ENCODE data around the gene CENPM. TPM values are rescaled to one million over a fixed set of nuclear protein-coding genes. Genes with fewer than 3 reads are reported as not detected.

Gene CENPM
- total RNA-seq, 1 donor from 2014 or later: 3.3 TPM

DNA sequence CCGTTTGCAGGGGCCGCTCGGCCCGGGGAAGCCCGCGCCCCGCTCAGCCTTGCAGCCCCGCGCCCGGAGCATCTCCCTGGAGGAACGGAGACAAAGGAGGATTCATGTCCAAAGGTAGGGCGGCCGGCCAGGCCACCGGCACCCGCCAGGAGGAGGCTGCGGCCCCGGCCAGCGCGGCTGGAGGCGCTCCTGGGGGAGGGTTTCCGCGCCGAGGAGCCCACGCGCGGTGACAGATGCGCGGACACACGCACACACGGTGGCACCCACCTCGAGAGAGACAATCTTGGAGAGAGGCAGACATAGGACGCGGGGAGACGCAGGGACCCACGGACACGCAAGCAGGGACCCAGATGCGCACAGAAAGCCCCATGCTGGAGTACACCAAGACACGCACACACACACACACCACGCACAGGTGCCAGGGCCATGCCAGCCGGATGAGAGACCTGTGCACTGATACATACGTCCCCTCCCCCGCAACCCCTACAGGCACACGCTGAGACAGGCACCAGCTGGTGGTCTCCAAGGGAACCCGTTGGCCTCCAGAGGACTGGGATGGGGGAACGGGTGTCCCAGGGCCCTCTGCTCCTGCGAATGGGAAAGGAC lies 30.1 kb upstream of the CENPM start:
- peaks cover 4% of the 10 kb centered on the region for H3K4me1 Mint-ChIP-seq (ENCODE audit: low read depth)
- no peak for DNase-seq (ENCODE audit: low spot score)
- peaks cover 2% of the 10 kb centered on the region for H3K36me3 Mint-ChIP-seq (ENCODE audit: low read depth)
- H3K9me3 Mint-ChIP-seq (ENCODE audit: low read depth): no peaks in the 10 kb centered on the region
- H3K27ac Mint-ChIP-seq (ENCODE audit: unreplicated experiment): no peak overlapping the region
- H3K27me3 Mint-ChIP-seq (ENCODE audit: low read depth): peaks cover 37% of the 10 kb centered on the region
- peak overlapping the region; percentile 38 for H3K4me3 Mint-ChIP-seq (ENCODE audit: unreplicated experiment)
- TF ChIP-seq, protein P1, sequence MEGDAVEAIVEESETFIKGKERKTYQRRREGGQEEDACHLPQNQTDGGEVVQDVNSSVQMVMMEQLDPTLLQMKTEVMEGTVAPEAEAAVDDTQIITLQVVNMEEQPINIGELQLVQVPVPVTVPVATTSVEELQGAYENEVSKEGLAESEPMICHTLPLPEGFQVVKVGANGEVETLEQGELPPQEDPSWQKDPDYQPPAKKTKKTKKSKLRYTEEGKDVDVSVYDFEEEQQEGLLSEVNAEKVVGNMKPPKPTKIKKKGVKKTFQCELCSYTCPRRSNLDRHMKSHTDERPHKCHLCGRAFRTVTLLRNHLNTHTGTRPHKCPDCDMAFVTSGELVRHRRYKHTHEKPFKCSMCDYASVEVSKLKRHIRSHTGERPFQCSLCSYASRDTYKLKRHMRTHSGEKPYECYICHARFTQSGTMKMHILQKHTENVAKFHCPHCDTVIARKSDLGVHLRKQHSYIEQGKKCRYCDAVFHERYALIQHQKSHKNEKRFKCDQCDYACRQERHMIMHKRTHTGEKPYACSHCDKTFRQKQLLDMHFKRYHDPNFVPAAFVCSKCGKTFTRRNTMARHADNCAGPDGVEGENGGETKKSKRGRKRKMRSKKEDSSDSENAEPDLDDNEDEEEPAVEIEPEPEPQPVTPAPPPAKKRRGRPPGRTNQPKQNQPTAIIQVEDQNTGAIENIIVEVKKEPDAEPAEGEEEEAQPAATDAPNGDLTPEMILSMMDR (IDR thresholded peaks at IDR 0.05): peak; percentile 13

DNA sequence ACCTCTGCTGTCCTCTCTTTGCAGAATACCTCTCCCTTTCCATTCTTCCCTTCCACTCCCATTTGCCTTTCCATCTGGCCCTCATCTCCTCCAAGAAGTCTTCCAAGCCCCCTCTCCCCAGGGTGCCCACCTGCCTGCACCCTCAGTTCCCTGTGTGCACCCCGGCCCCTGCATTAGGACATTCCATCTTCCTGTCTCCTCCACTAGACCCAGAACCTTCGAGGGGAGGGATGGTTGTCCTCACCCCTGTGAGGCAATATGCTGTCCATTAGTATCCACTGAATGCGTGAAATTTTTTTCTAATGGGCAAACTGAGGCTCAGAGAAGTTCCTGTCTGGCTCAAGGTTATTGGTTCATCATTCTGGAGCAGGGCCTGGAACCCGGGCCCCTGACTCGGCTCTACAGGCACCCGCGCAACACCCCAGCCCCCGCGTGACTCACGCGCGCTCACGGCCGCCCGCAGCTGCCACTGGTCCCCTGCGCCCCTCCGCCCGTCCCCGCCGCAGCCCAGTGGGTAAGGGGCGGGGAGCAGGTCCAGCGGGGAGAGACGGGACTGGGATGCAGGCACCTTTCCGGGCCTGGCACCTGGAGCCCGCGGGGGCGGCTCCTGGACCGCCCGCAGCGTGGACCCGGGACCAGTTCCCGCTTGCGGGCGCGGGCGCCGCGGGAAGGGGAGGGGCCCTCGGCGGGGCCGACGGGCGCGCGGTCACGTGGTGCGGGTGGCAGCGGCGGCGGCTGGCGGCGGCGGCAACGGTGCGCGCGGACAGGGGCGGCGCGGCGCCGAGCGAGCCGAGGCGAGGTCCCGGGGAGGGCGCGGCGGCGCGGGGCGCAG lies 29.3 kb upstream of the CENPM start:
- peaks cover 2% of the 10 kb centered on the region for H3K36me3 Mint-ChIP-seq (ENCODE audit: low read depth)
- peaks cover 38% of the 10 kb centered on the region for H3K27me3 Mint-ChIP-seq (ENCODE audit: low read depth)
- no peak overlapping the region for H3K27ac Mint-ChIP-seq (ENCODE audit: unreplicated experiment)
- H3K4me1 Mint-ChIP-seq (ENCODE audit: low read depth): peaks cover 4% of the 10 kb centered on the region
- H3K9me3 Mint-ChIP-seq (ENCODE audit: low read depth): no peaks in the 10 kb centered on the region
- TF ChIP-seq, protein P1 (IDR thresholded peaks at IDR 0.05): no peak
- no peak for DNase-seq (ENCODE audit: low spot score)
- peak overlapping the region; percentile 57 for H3K4me3 Mint-ChIP-seq (ENCODE audit: unreplicated experiment)

DNA sequence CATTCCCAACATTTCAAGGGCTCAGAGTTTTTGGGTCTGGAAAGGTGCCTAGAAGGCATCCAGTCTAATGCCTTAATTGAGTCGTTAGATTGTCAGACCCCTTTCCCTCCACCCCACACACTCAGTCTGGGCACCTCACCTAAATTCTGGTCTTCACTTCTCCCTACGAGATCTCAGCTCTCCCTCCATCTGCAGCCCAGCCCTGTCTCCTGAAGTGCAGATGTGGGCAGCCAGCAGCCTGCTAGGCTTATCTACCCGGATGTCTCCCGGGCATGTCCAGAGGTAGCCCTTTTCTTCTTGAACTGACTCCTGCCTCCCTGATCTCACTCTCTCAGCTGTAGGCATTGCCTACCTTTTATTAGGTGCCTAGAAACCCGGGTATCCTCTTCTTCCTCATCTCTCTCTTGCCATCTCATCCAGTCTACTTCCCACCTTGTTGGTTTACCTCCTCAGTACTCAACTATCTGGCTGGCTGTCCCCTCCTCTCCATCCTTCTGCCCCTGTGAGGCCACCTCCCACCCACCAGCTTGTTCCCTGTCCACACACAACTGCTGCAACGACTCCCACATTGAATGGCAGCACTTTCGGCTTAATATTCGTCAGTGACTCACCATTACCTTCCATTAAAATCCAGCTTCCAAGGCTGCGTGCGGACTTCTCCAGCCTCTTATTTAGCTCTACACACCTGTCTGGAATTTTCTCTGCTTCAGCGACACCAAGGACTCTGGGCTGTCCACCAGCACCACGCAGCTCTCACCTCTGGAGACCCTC lies 28.5 kb upstream of the CENPM start:
- TF ChIP-seq, protein P1 (IDR thresholded peaks at IDR 0.05): no peak
- Mint-ChIP-seq H3K4me3 (ENCODE audit: unreplicated experiment) (peak overlapping the region; percentile 57), H3K27ac (ENCODE audit: unreplicated experiment) (no peak overlapping the region), H3K4me1 (ENCODE audit: low read depth) (peaks cover 4% of the 10 kb centered on the region), H3K27me3 (ENCODE audit: low read depth) (peaks cover 38% of the 10 kb centered on the region), H3K9me3 (ENCODE audit: low read depth) (no peaks in the 10 kb centered on the region), H3K36me3 (ENCODE audit: low read depth) (peaks cover 2% of the 10 kb centered on the region)
- no peak for DNase-seq (ENCODE audit: low spot score)

DNA sequence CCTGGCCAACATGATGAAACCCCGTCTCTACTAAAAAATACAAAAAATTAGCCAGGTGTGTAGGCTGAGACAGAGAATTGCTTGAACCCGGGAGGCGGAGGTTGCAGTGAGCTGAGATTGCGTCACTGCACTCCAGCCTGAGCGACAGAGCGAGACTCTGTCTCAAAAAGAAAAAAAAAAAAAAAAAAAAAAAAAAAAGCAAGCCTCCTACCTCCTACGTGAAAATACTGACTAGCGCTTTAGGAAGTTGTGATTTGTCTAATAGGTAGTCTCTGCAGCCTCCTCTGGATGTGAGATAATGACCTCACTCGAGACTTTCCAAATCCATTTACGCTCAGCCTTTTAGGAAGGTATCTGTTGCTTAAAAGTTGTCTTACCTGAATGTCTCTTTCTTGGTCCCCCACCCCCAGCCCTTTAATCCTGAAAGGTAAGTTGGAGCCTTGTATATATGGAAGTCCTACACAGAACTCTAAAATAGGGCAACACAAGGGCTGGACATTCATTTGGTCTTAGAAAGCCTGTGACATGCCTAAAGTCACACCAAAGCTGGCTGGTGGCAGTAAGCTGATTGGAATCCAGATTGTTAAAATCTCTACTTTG lies 27.8 kb upstream of the CENPM start:
- Mint-ChIP-seq H3K4me3 (ENCODE audit: unreplicated experiment) (no peak overlapping the region), H3K36me3 (ENCODE audit: low read depth) (peaks cover 2% of the 10 kb centered on the region), H3K27me3 (ENCODE audit: low read depth) (peaks cover 38% of the 10 kb centered on the region), H3K27ac (ENCODE audit: unreplicated experiment) (no peak overlapping the region), H3K9me3 (ENCODE audit: low read depth) (no peaks in the 10 kb centered on the region), H3K4me1 (ENCODE audit: low read depth) (peaks cover 4% of the 10 kb centered on the region)
- TF ChIP-seq, protein P1 (IDR thresholded peaks at IDR 0.05): no peak
- no peak for DNase-seq (ENCODE audit: low spot score)

DNA sequence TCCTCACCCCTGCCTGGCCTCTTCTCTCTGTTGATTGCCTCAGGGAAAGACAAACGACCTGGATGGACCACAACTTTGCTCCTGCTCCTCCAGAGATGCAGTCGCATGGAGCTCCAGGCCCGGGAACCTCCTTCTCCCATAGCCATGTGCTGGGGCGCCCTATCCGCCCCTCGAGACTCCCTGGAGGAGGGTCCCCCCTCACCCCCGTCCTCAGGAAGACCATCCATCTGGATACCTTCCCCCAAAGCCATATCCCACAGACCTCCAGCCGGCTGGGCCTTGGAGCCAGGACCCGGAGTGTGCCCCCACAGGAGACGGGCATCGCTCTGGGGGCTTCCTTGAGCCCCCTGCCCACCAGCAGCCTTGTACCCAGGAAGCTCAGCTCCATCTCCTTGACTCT lies 24.5 kb upstream of the CENPM start:
- DNase-seq (ENCODE audit: low spot score): no peak
- Mint-ChIP-seq H3K9me3 (ENCODE audit: low read depth) (no peaks in the 10 kb centered on the region), H3K4me3 (ENCODE audit: unreplicated experiment) (no peak overlapping the region), H3K27me3 (ENCODE audit: low read depth) (peaks cover 27% of the 10 kb centered on the region), H3K4me1 (ENCODE audit: low read depth) (peaks cover 4% of the 10 kb centered on the region), H3K27ac (ENCODE audit: unreplicated experiment) (no peak overlapping the region), H3K36me3 (ENCODE audit: low read depth) (peaks cover 2% of the 10 kb centered on the region)
- TF ChIP-seq, protein P1 (IDR thresholded peaks at IDR 0.05): no peak
